Putamen (tissue), 1 donor: ENCODE results near the gene DUOXA1.
"Not testable (repeated sequence)": the region's sequence is repeated elsewhere in the genome, so short reads cannot be mapped to it uniquely, and the experiment has no call there.

Source experiments
- DNase-seq: peaks from one replicate; pipeline ENCODE4 v3.0.0-alpha.2; 2016; ENCODE audit warnings: low spot score

DUOXA1 gene

DNA sequence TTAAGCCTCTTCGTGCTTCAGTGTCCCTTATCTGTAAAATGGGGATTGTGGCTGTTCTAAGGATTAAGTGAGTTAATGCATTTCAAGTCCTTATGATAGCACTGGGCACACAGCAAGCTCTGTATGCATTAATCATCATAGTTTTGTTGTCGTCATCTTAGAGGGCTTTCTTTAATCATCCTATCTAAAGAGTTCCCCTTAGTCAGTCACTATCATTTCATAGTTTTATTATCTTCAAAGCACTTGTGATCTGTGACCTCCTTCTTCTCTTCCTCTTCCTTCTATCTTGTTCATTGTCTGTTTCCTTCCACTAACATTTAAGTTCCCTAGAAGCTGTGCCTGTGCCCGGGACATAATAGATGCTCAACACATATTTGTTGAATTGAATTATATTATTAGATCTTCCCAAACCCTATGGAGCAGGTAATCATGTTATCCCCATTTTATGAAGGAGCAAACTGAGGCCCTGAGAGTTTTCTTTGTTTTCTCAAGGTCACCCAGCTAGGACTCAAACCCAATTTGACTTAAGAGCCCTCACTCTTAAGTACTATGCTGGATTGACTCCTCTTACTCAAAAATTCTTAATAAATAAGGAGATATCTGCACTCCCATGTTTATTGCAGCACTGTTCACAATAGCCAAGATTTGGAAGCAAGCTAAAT is 39.8 kb downstream of the DUOXA1 start:
- no peak for DNase-seq

DNA sequence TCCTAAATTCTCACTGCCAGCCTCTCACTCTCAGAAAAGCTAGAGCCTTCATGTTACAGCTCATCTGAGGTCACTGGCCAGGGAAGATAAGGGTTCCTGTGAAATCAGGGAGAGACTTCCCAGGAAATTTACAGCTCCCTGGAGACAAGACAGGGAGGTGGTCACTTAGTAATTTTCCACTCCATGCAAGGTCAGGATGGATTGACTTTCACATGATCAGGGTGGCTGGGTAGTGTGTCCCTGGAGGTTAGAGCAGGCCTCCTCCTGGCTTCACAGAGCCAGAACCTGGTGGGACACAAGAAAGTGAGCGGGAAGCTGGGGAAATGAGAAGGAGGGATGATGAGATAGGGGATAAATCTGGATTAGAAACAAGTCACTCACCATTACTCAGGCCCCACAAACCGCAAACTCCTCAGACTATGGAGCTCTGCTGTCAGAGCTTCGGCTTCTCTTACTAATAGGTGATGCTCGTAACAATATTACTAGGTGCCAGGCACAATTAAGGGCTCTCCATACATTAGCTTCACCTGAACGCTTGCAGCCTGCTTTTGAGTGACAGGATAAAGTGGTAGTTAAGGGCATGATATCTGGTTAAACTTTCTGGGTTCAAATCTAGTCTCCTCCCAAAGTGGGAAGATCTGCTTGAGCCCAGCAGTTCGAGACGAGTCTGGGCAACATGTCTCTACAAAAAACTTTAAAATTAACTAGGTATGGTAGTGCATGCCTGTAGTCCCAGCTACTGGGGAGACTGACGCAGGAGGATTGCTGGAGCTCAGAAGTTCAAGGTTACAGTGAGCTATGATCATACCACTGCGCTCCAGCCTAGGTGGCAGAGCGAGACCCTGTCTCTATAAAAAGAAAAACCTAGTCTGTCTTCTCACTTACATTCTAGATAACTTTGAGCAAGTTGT is 40.6 kb downstream of the DUOXA1 start:
- no peak for DNase-seq

GRCh38 chr15:45087513-45087912 is 42.2 kb downstream of the DUOXA1 start:
- DNase-seq = no peak

GRCh38 chr15:45084163-45084562 is 45.5 kb downstream of the DUOXA1 start:
- DNase-seq = no peak

DNA sequence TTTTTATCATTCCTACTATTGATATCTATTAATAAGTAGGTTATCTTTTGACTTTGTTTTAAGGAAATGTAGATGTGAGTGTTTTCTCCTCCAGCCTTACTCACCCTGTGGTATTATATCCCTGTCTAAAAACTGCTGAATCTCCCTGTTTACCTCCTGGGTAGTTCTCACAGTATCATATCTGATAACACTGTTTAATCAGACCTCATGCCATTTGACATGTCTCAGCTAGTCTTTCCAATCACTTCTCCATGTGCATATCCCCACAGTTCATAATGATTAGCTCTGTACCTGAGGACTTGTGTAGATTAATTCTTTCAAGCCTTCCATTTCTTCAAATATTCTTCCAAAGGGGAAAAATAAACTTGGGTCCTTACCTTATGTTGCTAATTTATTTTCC is 46.5 kb downstream of the DUOXA1 start:
- no peak for DNase-seq

- DNase-seq = not testable (repeated sequence)
These were observed 47.3 kb downstream of the DUOXA1 start for GRCh38 chr15:45082412-45082811.

DNA sequence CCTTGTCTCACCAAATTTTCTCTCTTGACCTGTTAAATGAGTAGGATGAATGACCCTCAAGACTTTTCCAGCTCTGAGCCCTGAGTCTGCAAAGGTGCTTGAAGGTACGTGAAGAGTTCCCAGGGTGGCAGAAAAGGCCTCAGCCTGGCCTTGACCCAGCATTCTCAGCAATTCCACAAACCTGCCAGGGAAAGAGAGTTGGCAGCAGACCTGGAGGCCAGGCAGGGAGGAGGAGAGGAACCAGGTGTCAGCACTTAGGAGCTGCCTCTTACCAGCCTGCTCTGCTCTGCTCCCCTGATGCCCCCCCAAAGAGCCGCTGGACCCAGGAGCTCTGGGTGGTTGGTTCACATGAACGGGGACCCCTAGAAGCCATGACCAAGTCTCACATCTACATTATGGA is 49.1 kb downstream of the DUOXA1 start:
- not testable (repeated sequence) for DNase-seq

GRCh38 chr15:45079628-45080246 is 49.9 kb downstream of the DUOXA1 start:
- DNase-seq = not testable (repeated sequence)

GRCh38 chr15:45079201-45079600 is 50.5 kb downstream of the DUOXA1 start:
- not testable (repeated sequence) for DNase-seq

DNA sequence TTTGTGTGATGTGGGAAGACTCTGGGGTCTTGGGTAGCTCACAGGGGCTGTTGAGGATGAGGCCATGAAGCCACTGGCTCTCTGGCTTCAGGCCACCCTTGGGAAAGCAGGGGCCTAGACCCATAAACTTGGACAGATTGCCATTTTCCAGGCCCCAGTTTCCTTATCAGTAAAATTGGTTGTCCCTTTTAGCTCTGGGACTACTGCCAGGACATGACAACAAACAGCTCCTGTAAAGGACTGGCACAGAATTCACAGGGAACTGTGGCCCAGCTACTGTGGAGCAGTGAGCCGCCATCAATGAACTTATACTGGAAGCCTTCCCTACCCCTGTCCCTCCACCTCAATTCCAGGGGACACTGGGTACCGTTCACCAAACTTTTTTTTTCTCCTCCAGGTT is 52.3 kb downstream of the DUOXA1 start:
- not testable (repeated sequence) for DNase-seq

DNA sequence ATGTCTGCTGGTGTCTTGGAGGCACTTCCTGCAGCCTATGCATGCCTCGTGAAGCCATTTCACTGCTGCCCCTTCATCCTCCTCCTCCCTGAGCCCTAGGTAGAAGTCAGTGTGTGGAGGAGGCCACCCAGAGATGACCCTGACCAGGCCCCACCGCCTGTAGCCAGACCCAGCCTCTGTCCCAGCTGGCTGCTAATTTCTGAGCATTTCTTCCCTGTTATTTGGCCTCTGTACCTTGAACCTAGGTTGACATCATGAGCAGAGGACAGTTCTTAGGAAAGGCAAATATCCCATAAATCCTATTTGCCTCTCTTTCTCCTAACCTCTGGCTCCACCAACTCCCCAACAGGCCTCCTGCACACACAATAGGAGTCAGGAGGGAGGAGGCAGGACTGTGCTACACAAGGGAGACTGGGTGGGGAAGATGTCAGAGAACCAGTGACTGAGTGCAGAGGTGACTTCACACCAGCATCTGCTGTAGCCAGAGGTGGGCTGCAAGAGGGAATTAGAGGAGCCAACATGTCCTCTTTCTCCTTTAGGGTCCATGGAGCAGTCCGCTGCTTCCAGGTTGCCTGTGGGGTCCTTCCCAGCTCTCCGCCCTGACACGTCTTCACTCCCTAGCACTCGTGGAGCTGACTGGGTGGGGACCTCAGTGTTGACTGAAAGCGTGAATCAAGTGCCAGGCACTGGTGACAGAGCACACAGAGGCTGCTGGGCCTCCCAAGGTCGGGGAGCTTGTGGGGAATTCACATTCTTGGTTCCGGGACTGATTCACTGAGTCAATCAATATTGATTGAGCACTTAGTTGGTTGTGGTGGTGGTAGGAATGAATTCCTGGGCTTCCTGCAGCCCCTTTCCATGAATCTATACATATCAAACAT is 54.0 kb downstream of the DUOXA1 start:
- DNase-seq = not testable (repeated sequence)

DNA sequence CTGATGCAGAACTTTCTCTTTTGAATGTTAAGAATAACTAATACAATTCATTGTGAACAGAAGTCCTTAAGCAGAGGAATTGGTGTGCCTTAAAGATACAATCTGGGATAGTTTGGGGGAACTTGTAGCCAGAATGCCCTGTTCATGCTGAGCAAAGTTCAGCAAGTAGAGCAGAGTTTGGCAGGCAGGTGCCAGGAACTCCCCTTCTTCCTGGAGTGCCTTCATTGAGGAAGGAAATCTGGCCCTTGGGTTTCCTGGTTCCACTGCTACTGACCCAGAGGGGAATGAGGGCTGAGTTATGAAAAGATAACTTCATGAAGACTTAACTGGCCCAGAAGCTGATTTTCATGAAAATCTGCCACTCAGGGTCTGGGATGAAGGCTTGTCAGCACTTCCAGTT is 56.1 kb downstream of the DUOXA1 start:
- not testable (repeated sequence) for DNase-seq

DNA sequence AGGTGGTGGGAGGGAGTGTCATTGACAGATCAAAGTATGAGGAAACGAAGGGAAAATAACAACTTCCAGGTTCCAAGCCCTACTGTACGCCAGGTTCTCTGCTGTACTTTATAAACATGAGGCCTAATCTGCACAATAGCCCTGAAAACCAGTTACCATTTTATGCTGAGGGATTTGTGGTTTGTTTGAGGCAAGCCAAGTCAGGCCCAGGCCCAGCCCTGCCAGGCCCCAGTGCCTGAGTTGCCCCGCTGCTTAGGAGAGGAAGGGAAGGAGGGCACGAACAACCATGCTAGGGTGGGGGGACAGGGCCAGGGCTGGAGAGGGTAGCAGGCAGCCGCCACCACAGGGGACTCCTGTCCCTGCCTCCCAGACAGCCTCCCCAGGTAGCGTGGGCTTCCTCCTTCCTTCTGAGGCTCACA is 59.7 kb downstream of the DUOXA1 start:
- not testable (repeated sequence) for DNase-seq
